DMS 273 (cell line): Measurements from ENCODE around the gene TBC1D1.

Experiments
- DNase-seq: peaks from one replicate; lab custom pipeline; 2025; ENCODE audit not compliant: unreplicated experiment; lab: John Stamatoyannopoulos, UW

TBC1D1 gene

GRCh38 chr4:38141808-38142500, 251.1 kb downstream of the TBC1D1 start:
- no peak for DNase-seq

GRCh38 chr4:38144031-38144430, 253.1 kb downstream of the TBC1D1 start:
- no peak for DNase-seq

- DNase-seq = peak; percentile 6
These were observed 254.3 kb downstream of the TBC1D1 start for GRCh38 chr4:38145033-38145678.

- DNase-seq = no peak
These were observed 254.9 kb downstream of the TBC1D1 start for GRCh38 chr4:38145741-38146140.

GRCh38 chr4:38146383-38146782, 255.5 kb downstream of the TBC1D1 start:
- no peak for DNase-seq

GRCh38 chr4:38149472-38149996, 258.6 kb downstream of the TBC1D1 start:
- no peak for DNase-seq

- DNase-seq = no peak
These were observed 259.2 kb downstream of the TBC1D1 start for GRCh38 chr4:38149997-38150671.

- no peak for DNase-seq
These were observed 259.9 kb downstream of the TBC1D1 start for GRCh38 chr4:38150766-38151165.

- DNase-seq = no peak
These were observed 261.0 kb downstream of the TBC1D1 start for GRCh38 chr4:38151873-38152272.

GRCh38 chr4:38152305-38152704, 261.4 kb downstream of the TBC1D1 start:
- no peak for DNase-seq

GRCh38 chr4:38152721-38153386, 262.0 kb downstream of the TBC1D1 start:
- no peak for DNase-seq

GRCh38 chr4:38153387-38153760, 262.5 kb downstream of the TBC1D1 start:
- DNase-seq = no peak

- DNase-seq = peak; percentile 7
These were observed 263.4 kb downstream of the TBC1D1 start for GRCh38 chr4:38154252-38154651.

GRCh38 chr4:38154681-38155588, 264.1 kb downstream of the TBC1D1 start:
- peak; percentile 41 for DNase-seq

GRCh38 chr4:38155589-38156294, 264.9 kb downstream of the TBC1D1 start:
- DNase-seq = no peak

GRCh38 chr4:38157592-38157991, 266.7 kb downstream of the TBC1D1 start:
- peak; percentile 25 for DNase-seq

GRCh38 chr4:38160487-38161207, 269.8 kb downstream of the TBC1D1 start:
- peak; percentile 11 for DNase-seq

GRCh38 chr4:38161208-38162113, 270.6 kb downstream of the TBC1D1 start:
- no peak for DNase-seq
